Thyroid gland (tissue), 4 donors: ENCODE data around the gene MIS12. TPM values are rescaled to one million over a fixed set of nuclear protein-coding genes. Genes with fewer than 3 reads are reported as not detected.

Experiments used
- DNase-seq, 2 donors: peaks; one replicate each; pipeline ENCODE4 v3.0.0-alpha.2; 2019
- H3K27ac ChIP-seq, 3 donors: fragments of 200-600 bp; sonication (generic); 1 replicate in 2 of 3; 2 replicates in 1 of 3; pipeline ENCODE4 v1.5.1; 2016 to 2019; ENCODE audit warnings: mild to moderate bottlenecking in 1 of 3, moderate library complexity in 1 of 3
- H3K27me3 ChIP-seq: fragments of 200-600 bp; sonication (generic); one replicate; pipeline ENCODE4 v1.5.1; 2019
- H3K36me3 ChIP-seq, 2 donors: fragments of 200-600 bp; sonication (generic); one replicate each; pipeline ENCODE4 v1.5.1; 2016 to 2019
- H3K4me1 ChIP-seq, 2 donors: fragments of 200-600 bp; sonication (generic); one replicate each; pipeline ENCODE4 v1.5.1; 2017 to 2019
- H3K4me3 ChIP-seq, 3 donors: fragments of 200-600 bp; sonication (generic); replicated peaks in 1 of 3; 1 replicate in 2 of 3; 2 replicates in 1 of 3; pipeline ENCODE4 v1.5.1; 2016; ENCODE audit warnings: mild to moderate bottlenecking in 1 of 3
- H3K9me3 ChIP-seq: fragments of 200-600 bp; sonication (generic); one replicate; pipeline ENCODE4 v1.5.1; 2017
- CTCF ChIP-seq, 6 experiments: fragments of 200-600 bp in 3 of 6; fragments of 450-650 bp in 3 of 6; sonication (generic) in 3 of 6; IDR thresholded peaks; one replicate each; pipeline ENCODE4 v1.5.1; 2016 to 2019; ENCODE audit warnings: antibody characterized with exemption in 6 of 6, mild to moderate bottlenecking in 2 of 6, inconsistent platforms in 1 of 6, moderate library complexity in 1 of 6
- POLR2A ChIP-seq, 2 donors: fragments of 450-650 bp; IDR thresholded peaks; one replicate each; pipeline ENCODE4 v1.6.1; 2017; ENCODE audit warnings: antibody characterized with exemption in 2 of 2, mild to moderate bottlenecking in 2 of 2, moderate library complexity in 1 of 2
- WGBS, 2 donors: methylation state at CpG; one replicate each; pipeline ENCODE4 v1.1.5; 2017; 5-methylcytosine and 5-hydroxymethylcytosine counted together
- intact Hi-C: fragments of 100-400 bp; cut with DNase I; formaldehyde crosslinking; loops from one replicate; pipeline ENCODE4 v1.15.1; 2023
- total RNA-seq, 4 donors: library from RNA; depleted of rRNA; stranded (reverse); fragments of >200 nt; gene quantifications; one replicate each; pipeline ENCODE4 v1.2.3, GENCODE V29; 2016

MIS12 gene
- total RNA-seq, 4 donors from 2014 or later, result 25.7 to 34.5 (median 29.2) TPM

DNA sequence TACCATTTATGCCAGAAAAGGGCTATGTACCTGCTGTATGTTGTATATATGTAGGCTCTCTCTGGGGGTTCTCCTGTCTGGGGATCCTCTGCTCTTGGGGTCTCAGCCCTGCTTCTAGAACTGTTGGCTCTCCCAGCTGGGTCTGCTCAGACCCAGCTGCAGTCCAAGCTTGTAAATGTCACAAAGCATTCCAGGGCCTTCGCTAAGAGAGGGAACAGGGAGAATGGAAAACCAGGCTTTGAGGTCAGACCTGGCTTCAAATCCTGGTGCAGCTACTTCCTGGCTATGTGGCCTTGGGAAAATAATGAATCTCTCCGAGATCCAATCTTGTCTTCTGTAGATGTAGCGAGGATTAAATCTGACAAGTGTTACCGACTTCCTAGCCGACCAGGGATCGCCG lies 54.0 kb downstream of the MIS12 start:
- Histone ChIP-seq H3K4me1 (no peaks in the 10 kb centered on the region), H3K27ac (no peak overlapping the region), H3K4me3 (no peak overlapping the region), H3K36me3 (peaks cover 14 to 25% of the 10 kb centered on the region in 2 donors), H3K9me3 (no peaks in the 10 kb centered on the region), H3K27me3 (no peaks in the 10 kb centered on the region)
- no peak for TF ChIP-seq POLR2A (IDR thresholded peaks at IDR 0.05)
- TF ChIP-seq CTCF (IDR thresholded peaks at IDR 0.05), result no peak
- intact Hi-C loops, result no loop called here
- WGBS, 2 donors, result 91 to 92% methylated on average over 7 of the region's 7 CpGs
- no peak for DNase-seq

Other genes starting within 250 kb of the MIS12 start
- gene RABEP1, start 204.3 kb upstream of the MIS12 start, total RNA-seq, result 10 to 100 TPM; 36.0 to 57.7 (median 40.9) TPM
- gene NUP88, start 66.9 kb upstream of the MIS12 start, total RNA-seq, result 100 to 1,000 TPM in 3 of 4 donors, 10 to 100 TPM in 1; 84.8 to 158 (median 134) TPM
- gene RPAIN, start 66.4 kb upstream of the MIS12 start, total RNA-seq, result 10 to 100 TPM; 33.9 to 67.1 (median 49.4) TPM
- 100 to 1,000 TPM in 3 of 4 donors, 10 to 100 TPM in 1; 75.4 to 143 (median 113) TPM for gene C1QBP, start 47.4 kb upstream of the MIS12 start, total RNA-seq
- 10 to 100 TPM in 2 of 4 donors, 1 to 10 TPM in 2; 9.2 to 11.2 (median 9.8) TPM for gene DHX33, start 17.6 kb upstream of the MIS12 start, total RNA-seq
- 100 to 1,000 TPM in 1 of 4 donors, 10 to 100 TPM in 3; 29.6 to 107 (median 52.5) TPM for gene DERL2, start 388 bp upstream of the MIS12 start, total RNA-seq
- gene NLRP1, start 97.9 kb downstream of the MIS12 start, total RNA-seq, result 10 to 100 TPM; 28.4 to 36.7 (median 31.8) TPM